ENCODE data around the gene CEACAM19.
"Not testable (repeated sequence)": the region's sequence is repeated elsewhere in the genome, so short reads cannot be mapped to it uniquely, and the experiment has no call there.

Gene CEACAM19

GRCh38 chr19:44671400-44671799 is at the start of gene CEACAM19:
TSS of gene CEACAM19 (plus strand) at chr19:44671482. CDS start at chr19:44671932, 450 bp downstream.
- DNase-seq (ENCODE audit: low read depth): no peak

DNA sequence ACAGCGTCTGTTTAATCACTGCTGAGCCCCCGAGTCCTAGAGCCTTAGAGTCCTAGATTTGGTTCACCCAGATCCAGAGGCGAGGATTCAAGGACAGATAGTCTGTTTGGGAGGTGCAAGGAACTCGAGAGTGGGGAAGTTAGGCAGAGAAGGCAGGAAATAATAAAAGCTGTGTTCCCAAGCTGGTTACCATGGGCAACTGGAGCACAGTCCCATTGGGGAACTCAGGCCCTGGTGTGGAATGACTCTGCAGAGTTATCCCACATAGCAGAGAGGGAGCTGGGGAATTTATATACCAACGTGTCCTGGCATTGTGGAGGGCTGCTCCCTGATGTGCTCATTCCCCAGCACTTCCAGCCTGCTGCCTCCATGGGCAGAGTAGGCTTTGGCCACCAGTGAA is 48.2 kb upstream of the CEACAM19 start:
- DNase-seq (ENCODE audit: low read depth): peak; percentile 38

DNA sequence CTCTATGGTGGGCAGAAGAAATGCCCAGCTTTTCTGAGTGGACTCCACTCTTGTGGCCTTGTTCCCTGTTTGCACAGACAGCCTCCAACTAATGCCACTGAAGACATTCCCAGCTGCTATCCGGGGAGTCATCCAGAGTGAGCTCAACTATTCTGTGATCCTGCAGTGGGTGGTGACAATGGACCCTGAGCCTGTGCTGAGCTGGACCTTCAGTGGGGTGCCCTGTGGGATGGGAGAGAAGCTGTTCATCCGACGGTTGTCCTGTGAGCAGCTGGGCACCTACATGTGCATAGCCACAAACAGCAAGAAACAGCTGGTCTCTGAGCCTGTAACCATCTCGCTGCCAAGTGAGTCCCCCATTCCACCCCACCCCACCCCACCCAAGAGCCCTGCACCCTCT is 47.7 kb upstream of the CEACAM19 start:
- no peak for DNase-seq (ENCODE audit: low read depth)

GRCh38 chr19:44624840-44625354 is 46.4 kb upstream of the CEACAM19 start:
- no peak for DNase-seq (ENCODE audit: low read depth)

DNA sequence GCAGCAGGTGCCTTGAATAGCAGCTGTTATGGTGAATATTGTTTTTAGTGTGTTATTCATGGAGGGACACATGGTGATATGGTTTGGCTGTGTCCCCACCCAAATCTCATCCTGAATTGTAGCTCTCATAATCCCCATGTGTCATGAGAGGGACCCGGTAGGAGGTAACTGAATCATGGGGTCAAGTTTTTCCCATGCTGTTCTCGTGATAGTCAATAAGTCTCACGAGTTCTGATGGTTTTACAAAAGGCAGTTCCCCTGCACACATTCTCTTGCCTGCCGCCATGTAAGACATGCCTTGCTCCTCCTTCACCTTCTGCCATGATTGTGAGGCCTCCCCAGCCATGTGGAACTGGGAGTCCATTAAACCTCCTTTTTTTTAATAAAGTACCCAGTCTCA is 45.6 kb upstream of the CEACAM19 start:
- DNase-seq (ENCODE audit: low read depth): not testable (repeated sequence)

GRCh38 chr19:44626048-44626624 is 45.1 kb upstream of the CEACAM19 start:
- peak; percentile 50 for DNase-seq (ENCODE audit: low read depth)

DNA sequence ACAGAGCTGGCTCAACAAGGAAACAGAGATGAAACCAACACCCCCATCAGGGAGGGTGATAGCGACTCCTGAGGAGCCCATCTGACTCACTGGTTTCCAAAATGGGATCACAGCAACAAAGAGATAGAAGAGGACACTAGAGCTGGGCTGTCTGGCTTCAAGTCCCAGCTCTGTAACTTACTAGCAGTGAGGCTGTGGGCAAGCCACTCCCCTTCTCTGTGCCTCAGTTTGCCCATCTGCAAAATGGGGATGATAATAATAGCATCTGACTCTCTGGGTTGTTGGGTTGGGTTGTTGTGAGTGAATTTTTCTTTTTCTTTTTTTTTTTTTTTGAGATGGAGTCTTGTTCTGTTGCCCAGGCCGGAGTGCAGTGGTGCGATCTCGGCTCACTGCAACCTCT is 43.7 kb upstream of the CEACAM19 start:
- no peak for DNase-seq (ENCODE audit: low read depth)

GRCh38 chr19:44628793-44629192 is 42.5 kb upstream of the CEACAM19 start:
- no peak for DNase-seq (ENCODE audit: low read depth)

DNA sequence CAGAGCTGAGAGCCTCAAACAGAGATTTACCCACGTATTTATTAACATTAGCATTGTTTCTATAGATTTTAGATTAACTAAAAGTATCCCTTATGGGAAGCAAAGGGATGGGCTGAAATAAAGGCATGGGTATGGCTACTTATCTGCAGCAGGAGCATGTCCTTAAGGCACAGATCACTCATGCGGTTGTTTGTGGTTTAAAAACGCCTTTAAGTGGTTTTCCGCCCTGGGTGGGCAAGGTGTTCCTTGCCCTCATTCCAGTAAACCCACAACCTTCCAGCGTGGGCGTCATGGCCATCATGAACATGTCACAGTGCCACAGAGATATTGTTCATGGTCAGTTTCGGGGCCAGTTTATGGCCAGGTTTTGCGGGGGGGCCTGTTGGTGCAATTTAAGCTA is 39.7 kb upstream of the CEACAM19 start:
- DNase-seq (ENCODE audit: low read depth): not testable (repeated sequence)

GRCh38 chr19:44634058-44634457 is 37.2 kb upstream of the CEACAM19 start:
- not testable (repeated sequence) for DNase-seq (ENCODE audit: low read depth)

DNA sequence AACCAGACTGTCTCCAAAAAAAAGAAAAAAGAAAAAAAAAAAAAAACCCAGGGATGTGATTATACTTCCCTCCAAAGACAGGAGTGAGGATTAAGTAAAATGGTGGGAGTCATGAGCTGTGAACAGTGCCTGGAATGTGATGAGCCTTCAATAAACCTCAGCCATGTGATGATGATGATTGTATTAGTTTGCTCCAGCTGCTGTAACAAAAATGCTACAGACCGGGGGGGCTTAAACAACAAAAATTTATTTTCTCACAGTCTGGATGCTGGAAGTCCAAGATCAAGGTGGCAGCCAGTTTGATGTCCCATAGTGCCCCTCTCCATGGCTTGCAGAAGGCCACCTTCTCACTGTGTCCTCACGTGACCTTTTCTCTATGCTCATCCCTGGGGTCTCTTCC is 36.5 kb upstream of the CEACAM19 start:
- DNase-seq (ENCODE audit: low read depth): no peak

- DNase-seq (ENCODE audit: low read depth): no peak
These were observed 35.5 kb upstream of the CEACAM19 start for GRCh38 chr19:44635581-44636438.

GRCh38 chr19:44636439-44637389 is 34.6 kb upstream of the CEACAM19 start:
- DNase-seq (ENCODE audit: low read depth): no peak

GRCh38 chr19:44637390-44637764 is 33.9 kb upstream of the CEACAM19 start:
- DNase-seq (ENCODE audit: low read depth): no peak

- DNase-seq (ENCODE audit: low read depth): peak; percentile 42
These were observed 30.8 kb upstream of the CEACAM19 start for GRCh38 chr19:44640518-44640917.

DNA sequence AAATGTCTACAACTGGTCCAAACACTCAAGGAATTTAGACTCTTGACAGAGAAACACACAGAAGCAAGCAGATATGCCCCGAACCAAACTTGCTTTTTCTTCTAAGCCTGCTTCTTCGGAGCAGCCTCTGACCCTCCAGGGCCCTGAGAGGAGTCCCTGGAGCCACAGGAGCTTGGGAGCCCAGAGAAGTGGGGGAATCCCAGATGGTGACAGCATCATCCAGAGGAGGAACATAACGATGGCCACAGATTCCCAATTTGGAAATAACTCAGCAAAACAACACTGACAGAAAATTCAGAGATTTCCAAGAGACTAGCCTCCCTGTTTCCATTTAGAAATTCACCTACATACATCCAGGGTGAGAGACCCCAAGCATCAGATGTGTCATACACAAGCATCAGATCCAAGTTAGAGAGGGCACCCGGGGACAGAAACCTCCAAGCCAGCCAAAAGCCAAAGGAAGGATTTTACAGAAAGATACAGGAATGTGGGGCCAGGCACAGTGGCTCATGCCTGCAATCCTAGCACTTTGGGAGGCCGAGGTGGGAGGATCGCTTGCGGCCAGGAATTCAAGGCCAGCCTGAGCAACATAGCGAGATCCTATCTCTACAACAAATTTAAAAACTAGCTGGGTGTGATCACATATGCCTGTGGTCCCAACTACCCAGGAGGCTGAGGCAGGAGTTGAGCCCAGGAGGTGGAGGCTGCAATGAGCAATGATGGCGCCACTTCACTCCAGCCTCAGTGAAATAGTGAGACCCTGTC is 29.6 kb upstream of the CEACAM19 start:
- DNase-seq (ENCODE audit: low read depth): no peak

DNA sequence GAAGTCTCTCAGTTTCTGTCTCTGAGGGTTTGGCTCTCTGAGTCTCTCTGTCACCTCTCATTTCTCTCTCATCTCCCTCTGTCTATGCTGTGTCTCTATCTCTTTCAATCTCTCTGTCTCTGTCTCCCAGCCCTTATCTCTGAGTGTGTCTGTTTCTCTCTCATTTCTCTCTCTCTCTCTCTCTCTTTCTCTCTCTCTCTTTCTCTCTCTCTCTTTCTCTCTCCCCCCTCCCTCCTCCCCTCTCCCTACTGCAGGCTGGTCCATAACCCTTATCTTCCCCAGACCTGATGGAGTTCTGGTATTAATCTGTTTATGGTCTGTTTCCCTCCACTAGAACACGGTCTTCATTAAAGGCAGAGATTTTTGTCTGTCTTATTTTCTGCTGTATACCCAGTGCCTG is 28.9 kb upstream of the CEACAM19 start:
- no peak for DNase-seq (ENCODE audit: low read depth)

- no peak for DNase-seq (ENCODE audit: low read depth)
These were observed 27.5 kb upstream of the CEACAM19 start, which contains the start of gene PVR for GRCh38 chr19:44643605-44644401. TSS of gene PVR (plus strand) at chr19:44643910. CDS start at chr19:44644097, 187 bp downstream.

DNA sequence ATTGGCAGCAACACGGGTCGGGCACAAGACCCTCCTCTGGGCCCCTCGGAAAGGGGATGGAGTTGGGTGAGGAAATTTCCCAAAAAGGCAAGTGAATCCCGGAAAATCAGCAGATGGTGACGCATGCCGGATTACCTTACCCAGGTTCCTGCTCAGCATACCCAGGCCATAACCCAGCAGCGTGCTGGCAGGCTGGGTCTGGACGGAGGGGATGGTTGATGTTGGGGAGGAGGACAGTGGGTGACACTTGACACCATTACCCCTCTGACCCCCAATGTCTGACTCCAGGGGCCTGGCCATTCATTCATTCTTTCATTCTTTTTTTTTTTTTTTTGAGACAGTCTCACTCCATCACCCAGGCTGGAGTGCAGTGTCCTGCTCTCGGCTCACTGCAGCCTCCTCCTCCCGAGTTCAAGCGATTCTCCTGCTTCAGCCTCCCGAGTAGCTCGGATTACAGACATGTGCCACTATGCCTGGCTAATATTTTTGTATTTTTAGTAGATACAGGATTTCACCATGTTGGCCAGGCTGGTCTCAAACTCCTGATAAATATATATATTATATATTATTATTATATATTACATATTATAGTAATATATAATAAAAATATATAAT is 26.8 kb upstream of the CEACAM19 start:
- DNase-seq (ENCODE audit: low read depth): no peak

GRCh38 chr19:44645407-44646048 is 25.8 kb upstream of the CEACAM19 start:
- DNase-seq (ENCODE audit: low read depth): no peak

All from stromal cell of bone marrow (primary cell).